Fibroblast of upper back skin (primary cell): ENCODE data around the gene TAS2R10.
"Not testable (repeated sequence)": the region's sequence is repeated elsewhere in the genome, so short reads cannot be mapped to it uniquely, and the experiment has no call there.

ENCODE experiments used
- DNase-seq: peaks from one replicate; pipeline ENCODE4 v3.0.0-alpha.2; 2013

The TAS2R10 gene

GRCh38 chr12:10826258-10826657 is at the start of gene TAS2R10:
Gene TAS2R10, minus strand, starts transcription at chr12:10826358. Its CDS starts 89 bp downstream, at chr12:10826269.
- no peak for DNase-seq

DNA sequence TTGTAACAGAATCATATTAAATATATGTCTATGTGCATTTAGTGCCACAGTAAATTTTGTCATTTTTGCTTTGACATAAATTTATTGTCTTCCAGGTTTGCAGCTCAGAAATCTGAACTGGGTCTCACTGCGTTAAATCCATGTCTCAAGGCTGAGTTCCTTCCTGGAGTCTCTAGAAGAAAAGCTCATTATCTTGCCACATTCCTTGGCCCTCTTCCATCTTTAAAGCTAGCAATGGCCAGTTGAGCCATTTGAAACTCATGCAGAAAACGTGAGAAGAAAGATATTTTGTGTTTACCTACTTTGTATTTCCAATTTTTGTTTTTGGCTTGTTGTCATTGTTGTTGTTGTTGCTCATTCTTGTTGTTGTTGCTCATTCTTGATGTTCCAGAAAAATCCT is 47.2 kb upstream of the TAS2R10 start:
- DNase-seq: peak; percentile 26

DNA sequence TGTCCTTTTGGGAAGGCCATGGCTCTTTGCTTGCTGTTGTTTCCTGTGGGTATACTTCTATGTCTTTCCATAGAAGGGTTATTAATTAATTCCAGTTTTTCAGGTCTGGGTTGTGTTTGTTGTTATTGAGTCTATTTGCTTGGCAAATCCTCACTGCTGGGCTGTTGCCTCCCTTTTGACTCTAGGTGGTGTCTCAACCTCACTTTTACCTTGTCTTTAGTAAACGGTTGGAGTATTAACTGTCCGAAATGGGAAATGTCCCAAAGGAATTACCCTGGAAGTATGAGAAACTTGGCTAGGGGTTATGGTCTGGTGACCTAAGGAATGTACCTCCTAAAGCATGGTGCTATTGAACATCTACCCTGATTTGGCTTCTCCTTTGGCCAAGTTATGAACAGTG is 41.2 kb upstream of the TAS2R10 start:
- DNase-seq: no peak

- DNase-seq: no peak
These were observed 37.5 kb upstream of the TAS2R10 start for GRCh38 chr12:10863512-10864218.

GRCh38 chr12:10861366-10861765 is 35.2 kb upstream of the TAS2R10 start:
- DNase-seq: peak; percentile 7

GRCh38 chr12:10855807-10856206 is 29.6 kb upstream of the TAS2R10 start:
- no peak for DNase-seq

DNA sequence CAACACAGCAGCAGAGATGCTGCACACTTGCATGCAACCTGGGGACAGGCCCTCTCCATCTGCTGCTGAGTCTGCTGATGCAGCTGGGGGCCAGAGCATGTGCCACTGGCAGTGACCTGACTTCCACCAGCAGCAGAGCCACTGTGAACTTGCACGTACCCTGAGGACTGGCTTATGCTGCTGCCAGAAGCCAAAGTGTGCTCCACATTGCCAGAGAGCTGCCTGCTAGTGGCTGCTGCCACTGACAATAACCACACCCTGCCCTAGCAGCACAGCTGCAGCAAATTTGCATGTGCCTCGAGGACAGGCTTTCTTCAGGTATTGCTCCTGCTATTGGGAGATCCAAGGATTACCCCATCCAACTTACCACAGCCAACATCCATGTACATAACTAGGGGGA is 27.6 kb upstream of the TAS2R10 start:
- DNase-seq: no peak

- no peak for DNase-seq
These were observed 25.2 kb upstream of the TAS2R10 start for GRCh38 chr12:10851243-10851858.

DNA sequence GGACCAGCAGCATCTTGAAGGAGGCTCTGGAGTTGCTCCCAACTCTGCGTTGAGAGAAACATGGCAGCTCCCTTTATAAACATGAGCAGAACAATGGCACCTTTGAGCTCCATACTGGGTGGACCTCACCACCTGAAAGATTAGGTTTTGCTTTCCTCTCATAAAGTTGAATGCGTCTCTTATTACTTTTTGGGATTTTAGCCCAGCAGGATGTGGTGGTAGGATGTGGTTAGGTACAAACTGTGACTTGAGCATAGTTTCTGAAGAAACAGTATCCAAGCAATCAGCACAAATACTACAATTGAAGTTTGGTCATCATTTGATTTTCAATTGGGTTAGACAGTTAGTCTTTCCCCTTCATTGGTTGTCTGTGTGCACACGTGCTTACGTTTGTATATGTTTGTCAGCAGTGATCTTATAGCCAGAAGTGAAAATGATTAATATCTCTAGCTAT is 23.3 kb upstream of the TAS2R10 start, which contains the start of gene PRR4:
Gene PRR4, minus strand, starts transcription at position 51 of the 454 bp plus-strand sequence. Its CDS starts 38 bp downstream, at position 13.
- DNase-seq: no peak

DNA sequence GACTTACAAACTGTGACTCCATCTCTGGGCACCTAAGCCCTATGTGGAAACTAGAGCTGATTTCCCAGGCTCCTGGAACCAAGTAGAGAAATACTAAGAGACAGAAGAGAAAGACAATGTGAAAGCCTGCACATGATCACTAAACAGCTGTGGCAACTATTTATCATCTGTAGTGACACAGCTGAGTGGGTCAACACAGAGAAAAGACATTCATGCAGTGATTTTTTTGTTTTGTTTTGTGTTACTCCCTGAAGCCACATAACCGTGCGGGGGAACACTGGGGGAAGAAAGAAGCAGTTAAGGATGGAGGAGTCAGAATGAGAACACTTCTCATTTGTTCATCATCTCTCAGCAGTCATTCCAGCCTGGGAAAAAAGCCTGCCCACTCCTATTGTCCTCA is 21.6 kb upstream of the TAS2R10 start:
- DNase-seq: no peak

DNA sequence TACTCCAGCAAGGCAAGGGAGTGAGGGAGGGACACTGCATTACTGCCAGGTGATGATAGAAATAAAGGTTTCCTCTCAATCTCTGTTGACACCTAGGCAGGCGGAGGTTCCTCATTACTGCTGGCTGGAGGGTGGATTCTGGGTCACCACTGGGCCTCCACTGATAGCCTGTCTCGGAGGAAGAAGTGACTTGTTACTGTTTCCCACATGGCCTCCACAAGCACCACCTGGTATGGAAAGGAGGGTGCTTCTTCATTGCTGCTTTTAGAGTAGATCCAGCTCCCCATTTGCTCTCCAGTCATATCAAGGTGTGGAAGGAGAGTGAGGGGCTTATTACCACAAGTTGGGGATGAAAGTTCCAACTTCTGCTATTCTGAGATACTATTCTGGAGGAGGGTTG is 16.7 kb upstream of the TAS2R10 start:
- no peak for DNase-seq

DNA sequence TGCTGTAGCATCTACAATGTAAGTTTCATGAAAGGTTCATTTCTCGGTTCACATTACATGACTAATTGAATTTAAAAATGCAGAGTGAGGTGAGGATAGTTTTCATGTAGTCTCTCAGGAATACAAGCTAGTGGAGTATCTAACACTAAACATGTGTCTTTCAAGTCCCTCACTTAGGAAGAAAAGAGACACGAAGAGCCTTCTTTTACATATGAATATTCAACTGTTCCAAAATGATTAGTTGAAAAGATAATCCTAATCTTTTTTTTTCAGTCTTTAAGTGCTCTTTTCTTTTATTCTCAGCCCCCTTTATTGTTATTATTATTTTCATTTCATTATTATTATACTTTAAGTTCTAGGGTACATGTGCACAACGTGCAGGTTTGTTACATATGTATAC is 12.3 kb upstream of the TAS2R10 start:
- DNase-seq: no peak

- peak; percentile 14 for DNase-seq
These were observed 3.8 kb upstream of the TAS2R10 start for GRCh38 chr12:10829994-10830393.

DNA sequence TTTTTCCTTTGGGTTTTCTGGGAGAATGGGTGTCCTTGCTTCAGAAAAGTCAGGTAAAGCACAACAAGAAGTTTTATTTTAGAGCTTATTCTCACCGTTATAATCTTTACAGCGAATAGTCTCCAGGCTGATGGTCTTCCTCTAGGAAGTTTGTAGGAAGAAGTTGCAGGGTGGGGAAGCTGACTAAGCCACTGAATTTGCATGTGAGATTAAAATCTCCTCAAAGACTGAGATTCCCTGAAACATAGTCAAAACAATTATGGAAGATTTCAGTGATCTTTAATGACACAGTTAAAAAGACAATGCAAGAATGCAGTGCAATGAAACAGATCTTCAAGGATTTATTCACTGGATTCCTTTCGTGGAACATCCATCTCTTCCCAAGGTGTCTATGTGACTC is 1.2 kb downstream of the TAS2R10 start:
- no peak for DNase-seq

DNA sequence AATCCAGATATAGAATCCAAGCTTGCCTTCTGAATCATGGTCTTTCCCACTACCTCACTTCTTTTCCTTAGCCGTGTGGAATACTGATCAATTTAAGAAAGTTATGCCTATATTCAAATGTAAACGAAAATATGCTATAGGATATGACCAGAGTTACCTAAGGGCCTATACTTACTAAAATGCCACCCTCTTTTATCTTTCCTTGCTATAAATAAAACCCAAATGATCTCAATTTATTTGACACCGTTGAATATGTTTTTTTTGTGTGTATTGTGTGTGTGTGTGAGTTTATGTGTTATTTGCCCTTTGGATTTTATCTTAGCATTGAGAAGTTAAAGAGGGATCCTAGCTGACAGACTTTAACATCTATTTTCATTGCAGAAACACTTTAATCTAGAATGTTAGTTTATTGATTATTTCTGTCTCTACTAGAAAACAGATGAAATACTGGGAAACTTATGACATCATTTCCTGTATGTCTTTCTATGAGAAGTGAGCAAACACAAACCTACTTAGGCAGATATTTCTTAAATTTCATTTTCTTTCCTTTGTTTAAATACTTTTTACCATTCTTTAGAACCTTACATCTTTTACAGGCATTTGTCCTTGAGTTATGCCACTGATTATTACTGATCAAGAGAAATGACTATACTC is 14.1 kb downstream of the TAS2R10 start:
- DNase-seq: no peak

GRCh38 chr12:10810068-10810467 is 16.1 kb downstream of the TAS2R10 start, which contains the start of gene TAS2R9:
Gene TAS2R9, minus strand, starts transcription at chr12:10810168. Its CDS starts 93 bp downstream, at chr12:10810075.
- no peak for DNase-seq

DNA sequence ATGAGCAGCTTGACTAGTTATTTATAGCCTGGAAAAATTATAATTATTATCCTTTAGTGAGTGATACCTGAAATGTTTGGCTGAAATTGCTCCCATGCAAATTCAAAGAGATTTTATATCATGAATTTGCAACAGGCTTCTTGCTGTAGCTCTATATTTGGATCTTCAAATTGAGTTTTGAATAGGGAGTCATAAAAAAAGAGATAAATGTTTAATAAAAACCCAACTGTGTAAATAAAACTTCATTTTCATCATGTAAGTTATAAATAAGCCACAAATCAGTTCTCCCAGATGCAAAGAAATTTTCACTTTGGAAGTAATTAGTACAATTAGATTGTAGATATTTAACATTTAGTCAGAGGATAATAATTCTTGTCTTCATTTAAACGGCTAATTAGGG is 19.0 kb downstream of the TAS2R10 start, which contains the start of gene TAS2R8:
Gene TAS2R8, minus strand, starts transcription at position 101 of the 400 bp plus-strand sequence. CDS start 306 bp downstream, outside the sequence.
- no peak for DNase-seq

DNA sequence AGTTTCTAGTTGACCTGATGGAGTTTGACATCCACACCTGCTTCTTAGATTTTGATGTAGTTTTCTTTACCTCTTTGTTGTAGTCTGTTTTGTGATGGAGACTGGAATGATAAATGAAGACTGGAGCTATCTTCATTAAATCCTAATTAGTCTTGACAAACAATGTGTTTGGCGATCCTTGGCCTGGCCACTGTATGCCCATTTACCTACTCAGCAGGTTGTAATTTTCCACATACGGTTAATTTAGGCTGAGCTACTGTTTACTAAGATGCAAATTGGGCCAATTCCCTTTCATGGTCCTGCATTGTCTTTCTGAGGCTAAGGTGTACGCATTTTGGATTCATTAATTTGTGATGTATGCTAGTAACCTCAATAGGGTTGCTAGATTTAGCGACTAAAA is 23.6 kb downstream of the TAS2R10 start, which contains the start of gene TAS2R7:
Gene TAS2R7, minus strand, starts transcription at position 41 of the 400 bp plus-strand sequence. CDS start 57 bp downstream, outside the sequence.
- DNase-seq: no peak

DNA sequence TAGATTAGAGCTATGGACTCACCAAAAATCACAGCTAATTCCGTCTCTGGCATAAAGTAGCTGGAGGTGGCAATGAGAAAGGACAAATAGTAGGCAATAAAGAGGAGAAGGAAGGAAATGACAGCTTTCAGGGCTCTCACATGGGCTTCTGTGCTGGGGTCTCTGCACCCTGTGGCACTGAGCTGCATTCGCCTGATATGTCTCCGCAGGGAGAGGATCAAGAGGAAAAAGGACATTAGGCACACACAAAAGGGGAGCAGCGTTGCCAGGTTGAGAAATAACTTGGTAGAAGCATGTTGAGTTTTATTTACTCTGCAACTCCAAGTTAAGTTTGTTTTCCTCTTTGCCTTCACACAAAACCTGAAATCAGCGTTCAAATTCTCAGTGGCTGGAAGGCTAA is 24.4 kb downstream of the TAS2R10 start:
- no peak for DNase-seq

- no peak for DNase-seq
These were observed 31.9 kb downstream of the TAS2R10 start for GRCh38 chr12:10794222-10794621.

GRCh38 chr12:10791769-10792168 is 34.4 kb downstream of the TAS2R10 start:
- not testable (repeated sequence) for DNase-seq

- DNase-seq: no peak
These were observed 42.9 kb downstream of the TAS2R10 start for GRCh38 chr12:10783252-10783651.

- no peak for DNase-seq
These were observed 47.1 kb downstream of the TAS2R10 start for GRCh38 chr12:10779103-10779502.
